HG03139 (cell line): ENCODE measurements around the gene CHST11.
"Not testable (repeated sequence)": the region's sequence is repeated elsewhere in the genome, so short reads cannot be mapped to it uniquely, and the experiment has no call there.

Experiments
- ATAC-seq: cut with Tn5 transposase; IDR thresholded peaks from one replicate; pipeline ENCODE4 v1.9.1; 2021; ENCODE audit not compliant: unreplicated experiment

CHST11 gene

DNA sequence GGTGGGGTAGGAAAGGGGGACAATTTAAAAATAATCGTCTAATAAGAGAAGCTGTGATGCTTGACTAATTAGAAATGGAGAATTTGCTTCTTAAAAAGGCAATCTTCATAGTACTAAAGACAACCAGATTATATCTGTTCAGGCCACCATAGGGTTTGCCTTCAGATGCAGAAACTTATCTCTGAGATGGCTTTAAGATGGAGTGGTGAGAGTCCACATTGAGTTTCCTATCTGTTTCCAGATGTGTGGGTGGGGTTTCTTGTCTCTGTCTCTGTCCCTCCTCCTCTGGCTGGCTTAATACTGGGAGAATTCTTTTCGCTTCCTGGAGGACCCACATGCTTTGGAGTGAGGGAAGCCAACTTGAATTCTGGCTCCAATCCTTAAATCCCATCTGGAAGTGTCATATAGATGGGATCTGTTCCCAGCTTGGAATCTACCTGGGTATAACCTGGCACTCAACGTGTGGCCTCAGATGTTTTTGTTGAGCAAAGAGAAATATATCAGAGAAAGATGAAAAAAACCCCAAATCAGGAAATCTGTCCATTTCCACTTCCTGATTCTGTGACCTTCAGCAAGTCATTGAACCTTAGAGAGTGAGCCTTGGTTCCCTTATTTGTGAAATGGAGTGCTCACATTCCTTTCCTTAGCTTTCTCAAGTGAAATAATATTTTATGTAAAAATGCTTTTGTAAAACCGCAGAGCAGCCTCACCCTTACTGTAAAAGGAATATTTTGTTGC is 66.4 kb downstream of the CHST11 start:
- no peak for ATAC-seq

DNA sequence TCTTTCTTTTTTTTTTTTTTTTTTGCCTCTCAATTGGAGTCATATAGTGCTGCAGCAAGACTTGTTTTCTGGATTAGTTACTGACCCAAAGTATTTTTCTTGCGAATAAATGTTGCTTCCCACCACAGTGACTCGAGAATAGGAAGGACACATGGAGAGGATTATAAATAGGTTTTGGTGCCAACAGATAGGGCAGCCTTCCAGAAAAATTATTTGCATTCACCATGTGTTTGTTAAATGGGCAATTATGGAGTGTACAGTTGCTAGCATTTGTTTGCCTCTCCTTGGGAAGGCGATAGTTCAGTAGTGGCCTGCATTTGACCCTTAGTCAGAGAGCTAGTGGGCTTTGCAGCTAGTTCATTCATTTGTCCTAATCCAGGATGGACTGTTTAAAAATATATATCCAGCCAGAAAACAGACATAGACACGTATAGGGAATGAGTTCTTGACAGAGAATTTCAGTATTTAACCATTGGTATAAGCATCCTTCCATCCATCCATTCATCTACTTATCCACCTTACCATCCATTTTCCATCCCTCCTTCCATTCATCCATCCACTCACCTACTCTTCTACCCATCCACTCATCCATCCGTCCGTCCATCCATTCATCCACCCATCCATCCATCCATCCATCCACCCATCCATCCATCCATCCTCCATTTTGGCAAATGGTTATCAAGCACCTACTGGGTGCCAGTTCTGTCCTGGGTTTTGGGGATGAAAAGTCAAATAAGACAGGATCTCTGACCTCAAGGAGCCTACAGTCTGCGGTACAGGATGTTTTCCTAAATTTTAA is 67.5 kb downstream of the CHST11 start:
- ATAC-seq: no peak

DNA sequence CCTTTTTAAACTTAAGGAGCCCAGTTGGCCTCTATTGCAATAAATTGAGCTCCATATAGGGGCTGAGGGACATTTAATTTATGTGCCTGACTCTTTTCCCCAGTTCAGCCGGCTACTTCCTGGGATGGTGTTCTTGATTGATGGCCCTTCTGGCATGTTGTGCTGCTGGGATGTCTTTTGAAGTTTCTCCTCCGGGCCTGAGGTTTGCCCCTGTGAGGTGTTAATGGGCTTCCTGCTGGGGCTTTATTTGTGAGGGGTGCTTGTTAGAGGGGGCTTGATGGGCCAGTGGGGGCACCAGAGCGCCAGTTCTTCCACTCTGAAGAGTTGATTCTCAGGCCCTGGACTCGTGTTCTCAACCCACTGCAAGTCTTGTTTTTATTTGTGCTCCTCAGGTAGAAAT is 69.6 kb downstream of the CHST11 start:
- ATAC-seq: no peak

DNA sequence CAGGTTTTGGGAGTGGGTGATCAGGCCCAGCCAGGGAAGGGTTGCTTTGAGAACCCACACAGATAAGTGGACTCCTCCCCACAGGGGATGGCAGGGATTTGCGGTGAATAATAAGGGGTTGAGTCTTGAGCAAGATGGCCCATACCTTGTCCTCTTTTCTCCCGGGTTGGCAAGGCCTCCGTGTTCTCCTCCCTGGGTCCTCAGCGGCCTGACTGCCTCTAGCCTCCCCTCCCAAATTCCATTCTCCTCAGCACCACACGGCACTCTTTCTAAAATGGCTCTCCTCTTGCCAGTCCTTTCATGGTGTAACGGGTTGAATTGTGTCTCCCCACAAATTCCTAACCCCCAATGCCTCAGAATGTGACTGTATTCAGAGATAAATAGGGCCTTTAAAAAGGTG is 70.0 kb downstream of the CHST11 start:
- ATAC-seq: no peak

DNA sequence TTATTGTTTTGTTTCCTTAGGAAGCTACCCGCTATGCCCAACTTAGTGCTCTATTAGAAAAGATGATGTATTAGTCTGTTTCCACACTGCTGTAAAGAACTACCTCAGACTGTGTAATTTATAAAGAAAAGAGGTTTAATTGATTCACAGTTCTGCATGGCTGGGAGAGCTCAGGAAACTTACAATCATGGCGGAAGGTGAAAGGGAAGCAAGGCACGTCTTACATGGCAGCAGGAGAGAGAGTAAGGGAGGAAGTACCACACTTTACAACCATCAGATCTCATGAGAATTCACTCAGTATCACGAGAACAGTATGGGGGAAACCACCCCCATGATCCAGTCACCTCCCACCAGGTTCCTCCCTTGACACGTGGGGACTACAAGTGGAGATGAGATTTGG is 70.9 kb downstream of the CHST11 start:
- ATAC-seq: not testable (repeated sequence)

DNA sequence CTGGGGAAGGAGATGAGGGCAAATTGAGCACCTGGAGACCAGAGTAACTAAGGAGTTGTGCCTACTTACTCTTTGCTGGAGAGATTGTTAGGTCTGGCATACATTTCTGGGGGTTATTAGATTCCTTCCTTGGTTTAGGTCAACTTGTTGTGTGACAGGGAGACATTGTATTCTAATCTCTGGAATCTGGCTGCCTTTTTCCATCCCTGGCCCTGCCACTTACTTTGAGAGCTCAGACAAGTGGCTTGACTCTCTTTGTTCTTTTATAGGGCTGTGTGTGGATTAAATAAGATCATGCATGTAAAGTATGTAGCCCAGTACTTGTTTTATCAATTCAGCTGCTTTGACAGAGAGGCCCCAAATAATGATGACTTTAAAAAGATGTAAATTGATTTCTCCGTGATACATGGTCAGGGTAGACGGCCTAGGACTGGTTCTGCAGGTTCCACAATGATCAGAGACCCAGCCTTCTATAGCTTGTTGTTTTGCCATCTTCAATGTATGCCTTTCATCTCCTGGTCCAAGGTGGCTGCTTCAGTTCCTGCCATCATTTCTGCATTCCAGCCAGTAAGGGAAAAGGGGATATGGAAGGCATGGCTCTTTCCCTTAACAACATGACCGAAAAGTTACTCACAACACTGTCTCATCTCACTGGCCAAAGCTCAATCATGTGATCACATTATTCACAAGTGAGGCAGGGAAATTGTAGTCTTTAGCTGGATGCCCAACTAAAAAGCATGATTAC is 72.6 kb downstream of the CHST11 start:
- ATAC-seq: no peak

DNA sequence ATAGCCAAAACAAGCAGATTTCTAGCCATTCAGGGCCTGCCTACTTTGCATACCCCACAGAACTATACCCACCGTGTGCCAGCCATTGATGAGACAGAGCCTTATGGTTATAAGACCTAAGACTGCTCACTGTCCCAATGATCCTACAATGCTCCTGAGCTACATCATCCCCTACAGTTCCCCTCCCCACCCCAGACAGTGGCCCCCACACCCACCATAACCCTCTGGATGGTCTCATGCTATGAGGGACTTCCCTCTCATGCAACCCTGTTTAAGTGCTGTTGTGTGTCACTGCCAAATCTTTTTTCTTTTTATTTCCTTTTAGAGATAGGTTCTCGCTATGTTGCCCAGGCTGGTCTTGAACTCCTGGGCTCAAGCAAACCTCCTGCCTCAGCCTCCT is 75.9 kb downstream of the CHST11 start:
- ATAC-seq: no peak

DNA sequence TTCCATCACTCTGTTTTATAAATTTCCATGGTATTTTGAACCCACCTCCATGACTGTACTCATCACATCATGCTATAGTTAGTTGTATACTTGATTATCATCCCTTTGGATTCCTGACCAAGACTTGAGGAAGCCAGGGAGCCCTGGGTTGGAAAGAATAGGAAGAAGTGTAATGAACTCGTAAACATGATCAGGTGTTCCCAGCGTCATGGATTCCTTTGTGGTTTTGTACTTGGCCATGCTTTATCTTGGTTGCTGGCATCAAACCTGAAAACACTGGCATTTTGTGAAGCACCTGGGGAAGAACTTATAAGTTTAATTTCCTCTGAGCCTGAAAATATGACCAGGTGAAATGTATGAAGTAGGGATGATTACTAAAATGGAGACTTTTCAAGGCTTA is 76.4 kb downstream of the CHST11 start:
- no peak for ATAC-seq

DNA sequence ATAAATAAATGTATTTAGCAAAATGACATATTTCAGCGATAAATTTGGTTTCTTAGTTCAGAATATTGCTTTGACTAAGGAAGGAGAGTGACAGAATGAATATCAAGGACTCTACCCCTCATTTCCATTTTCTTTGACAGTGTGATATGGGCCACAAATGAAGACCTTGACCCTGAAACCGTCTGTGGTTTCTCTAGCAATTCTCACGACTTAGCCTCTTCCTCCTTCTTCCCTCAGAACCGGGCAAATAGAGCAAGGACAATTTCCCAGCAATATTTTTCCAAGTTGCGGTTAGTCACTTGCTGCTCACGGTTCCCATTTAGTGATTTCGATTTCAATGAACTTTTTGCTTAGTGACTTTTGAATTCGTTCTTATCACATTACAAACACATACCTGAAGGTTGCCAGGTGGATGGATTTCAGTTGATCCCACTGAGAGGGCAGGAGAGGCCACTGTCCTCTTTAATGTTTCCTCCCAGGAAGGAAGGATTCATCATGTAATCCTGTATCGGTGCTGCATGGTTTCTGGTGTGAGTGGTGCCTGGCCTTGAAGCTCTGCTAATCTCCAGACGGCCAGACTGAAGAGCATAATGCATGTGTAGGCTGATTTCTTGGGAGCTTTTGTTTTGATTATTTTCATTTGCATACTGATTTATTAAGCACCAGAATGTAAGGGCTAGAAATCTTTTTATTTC is 77.6 kb downstream of the CHST11 start:
- no peak for ATAC-seq

DNA sequence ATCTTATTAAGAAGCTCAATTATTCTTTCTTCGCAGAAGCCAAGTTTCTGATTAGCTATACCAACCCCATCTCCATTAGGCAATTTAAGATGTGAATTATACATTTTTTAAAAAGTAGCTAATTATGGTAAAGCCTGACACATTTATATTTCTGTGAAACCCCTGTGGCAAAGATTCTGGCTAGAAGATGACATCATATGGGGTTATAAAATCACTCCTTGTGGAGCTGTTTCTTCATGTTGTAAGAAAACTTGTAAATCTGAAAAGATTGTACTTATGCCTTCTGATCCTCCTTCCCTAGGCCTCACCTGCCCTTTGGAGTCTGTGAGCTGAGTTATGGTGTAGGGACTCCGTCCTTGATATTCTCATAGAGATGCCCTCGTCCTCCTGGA is 78.1 kb downstream of the CHST11 start:
- ATAC-seq: no peak

DNA sequence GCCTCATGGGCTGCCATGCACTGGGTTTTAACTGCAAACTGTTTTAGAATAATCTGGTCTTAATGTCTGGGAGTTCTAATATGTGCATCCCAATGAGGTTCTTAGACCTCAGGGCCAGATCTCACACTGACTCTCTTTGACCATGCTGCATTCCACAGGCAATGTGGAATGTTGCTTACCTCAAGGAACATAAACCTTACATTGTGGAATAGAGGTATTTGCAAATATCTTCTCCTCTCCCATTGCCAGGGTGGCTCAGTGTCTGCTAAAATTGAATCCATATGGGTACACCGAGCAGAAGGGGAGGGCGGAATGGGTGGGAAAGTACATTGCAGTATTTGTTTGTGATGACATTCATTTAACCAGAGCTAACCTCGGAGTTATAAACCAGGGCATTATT is 78.6 kb downstream of the CHST11 start:
- no peak for ATAC-seq

DNA sequence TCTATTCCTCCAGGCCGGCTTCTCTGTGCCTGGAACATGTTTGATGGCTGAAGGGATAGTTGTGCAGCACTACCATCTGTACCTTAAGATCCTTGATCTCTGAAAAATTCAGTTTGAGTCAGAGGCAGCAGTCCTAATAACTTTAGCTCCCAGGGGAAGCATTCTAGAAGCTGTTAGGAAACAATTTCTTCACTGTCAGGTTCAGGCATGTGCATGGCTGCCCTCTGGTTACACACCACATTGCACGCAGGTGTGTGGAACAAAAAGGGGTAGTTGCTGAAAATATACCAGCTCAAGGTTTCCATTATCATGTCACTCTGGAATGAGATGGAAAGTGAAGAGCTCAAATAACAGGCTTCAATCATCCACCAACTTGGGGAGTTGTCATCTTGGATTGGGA is 80.1 kb downstream of the CHST11 start:
- ATAC-seq: no peak

DNA sequence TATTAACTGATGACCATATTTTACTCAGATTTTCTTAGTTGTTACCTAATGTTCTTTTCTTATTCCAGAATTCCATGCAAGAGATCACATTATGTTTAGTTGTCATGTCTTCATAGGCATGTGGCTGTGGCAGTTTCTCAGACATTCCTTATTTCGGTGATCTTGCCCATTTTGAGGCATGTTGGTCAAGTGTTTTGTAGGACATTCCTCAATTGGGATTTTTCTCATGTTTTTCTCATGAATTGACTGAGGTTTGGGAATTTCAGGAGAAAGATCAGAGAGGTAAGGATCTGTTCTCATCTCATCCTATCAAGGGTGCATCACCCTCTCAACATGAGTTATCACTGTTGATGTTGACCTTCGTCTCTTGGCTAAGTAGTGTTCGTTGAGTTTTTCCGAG is 81.3 kb downstream of the CHST11 start:
- ATAC-seq: no peak

DNA sequence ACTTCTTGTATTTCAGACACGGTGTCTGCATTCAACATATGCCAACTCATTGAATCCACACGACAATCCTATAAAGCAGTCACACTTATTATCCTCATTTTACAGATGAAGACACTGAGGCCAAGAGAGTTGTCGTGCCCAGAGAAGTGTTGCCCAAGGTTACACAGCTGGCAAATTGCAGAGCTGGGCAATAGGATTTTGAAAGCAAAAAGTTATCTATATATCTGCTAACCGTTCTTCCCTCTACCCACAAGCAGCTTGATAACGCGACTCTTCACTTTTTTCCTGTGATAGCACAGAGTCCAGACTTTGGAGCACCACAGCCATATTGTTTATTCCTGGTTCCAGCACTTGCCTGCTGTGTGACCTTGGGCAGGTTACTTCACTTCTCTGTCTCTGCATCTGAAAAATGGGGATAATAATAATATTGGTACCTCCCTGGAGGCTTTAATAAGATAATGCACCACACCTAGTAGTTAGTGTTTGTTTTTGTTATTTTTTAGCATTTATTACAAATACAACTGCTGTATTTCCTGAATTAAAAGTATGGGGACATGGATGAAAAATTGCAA is 82.2 kb downstream of the CHST11 start:
- ATAC-seq: no peak

DNA sequence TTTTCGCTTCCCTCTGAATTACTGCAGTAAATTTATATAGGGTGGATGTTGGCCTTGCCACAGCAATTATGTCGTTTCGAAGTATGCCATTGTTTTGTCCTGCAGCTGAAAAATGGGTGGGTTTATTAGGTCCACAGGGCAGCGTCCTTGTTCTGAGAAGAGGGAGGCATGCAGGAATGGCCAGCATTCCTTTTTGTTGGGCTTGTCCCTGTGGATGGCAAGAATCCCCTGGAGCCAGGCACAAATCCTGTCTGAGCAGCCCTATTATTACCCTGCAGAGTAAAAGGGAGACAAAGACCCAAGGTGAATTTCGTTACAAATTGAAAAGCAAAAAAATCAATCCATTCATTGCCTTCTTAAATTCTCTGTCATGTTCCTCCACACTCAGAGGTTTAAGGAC is 88.1 kb downstream of the CHST11 start:
- no peak for ATAC-seq

DNA sequence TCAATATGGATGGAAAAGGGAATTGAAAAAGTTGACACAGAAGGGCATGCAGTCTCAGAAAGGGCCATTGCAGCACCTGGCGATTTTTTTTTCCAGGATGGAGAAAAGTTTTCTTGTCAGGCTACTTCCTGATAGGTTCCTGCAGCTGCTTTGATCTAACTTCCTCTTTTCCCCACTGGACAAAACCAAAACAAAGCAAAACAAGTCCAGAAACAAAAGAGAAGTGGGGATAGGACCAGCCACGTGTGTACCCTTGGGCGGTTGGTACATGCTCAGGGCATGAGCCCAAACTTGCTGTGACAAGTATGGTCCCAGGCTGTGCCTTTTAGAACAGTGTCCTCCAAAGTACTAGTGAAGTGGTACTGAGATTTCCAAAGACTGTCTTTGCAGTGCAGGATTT is 89.8 kb downstream of the CHST11 start:
- no peak for ATAC-seq

DNA sequence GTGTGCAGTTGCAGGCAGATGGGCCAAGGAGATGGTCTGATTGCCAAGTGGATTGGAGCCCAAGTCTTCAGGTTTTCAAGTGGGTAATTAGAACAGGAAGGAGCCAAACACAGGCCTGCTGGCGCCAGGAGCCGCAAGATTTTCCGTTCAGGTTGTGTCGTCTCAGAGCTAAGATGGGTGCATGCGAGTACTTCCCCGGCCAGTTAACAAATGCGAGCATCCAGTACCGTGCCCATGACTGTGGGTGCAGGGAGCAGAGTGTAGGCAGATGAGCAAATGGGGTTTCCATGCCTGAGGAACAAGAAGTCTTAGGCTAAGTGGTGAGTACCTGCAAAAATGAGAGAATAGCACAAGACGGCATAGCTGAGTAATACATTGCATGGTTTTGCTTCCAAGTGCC is 90.5 kb downstream of the CHST11 start:
- no peak for ATAC-seq

DNA sequence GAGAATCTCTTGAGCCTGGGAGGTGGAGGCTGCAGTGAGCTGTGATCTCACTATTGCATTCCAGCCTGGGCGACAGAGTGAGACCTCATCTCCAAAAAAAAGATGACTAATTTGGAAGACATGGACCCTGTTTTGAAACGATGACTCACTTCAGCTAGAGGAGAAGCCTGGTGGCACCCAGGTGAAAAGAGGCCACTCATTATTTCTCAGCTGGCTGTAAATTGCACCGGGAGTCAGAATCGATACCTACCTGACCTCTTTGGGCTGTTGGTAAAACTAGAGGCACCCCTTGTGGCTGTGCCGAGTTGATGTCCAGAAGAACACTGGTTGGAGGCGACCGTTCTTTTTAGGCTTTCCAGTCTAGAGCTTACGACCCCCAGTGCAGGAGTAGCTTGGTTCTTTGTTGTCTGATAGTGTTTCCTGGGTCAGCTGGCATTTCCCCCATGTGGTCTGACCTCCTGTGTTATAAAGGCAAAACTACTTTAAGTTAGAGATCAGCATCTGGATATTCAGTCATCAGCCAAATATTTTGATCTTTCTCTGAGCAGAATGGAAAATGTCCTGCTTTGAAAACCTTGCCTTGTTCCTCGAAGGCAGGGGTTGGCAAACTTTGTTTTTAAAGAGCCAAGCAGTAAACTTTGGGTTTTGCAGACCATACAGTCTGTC is 93.2 kb downstream of the CHST11 start:
- no peak for ATAC-seq

DNA sequence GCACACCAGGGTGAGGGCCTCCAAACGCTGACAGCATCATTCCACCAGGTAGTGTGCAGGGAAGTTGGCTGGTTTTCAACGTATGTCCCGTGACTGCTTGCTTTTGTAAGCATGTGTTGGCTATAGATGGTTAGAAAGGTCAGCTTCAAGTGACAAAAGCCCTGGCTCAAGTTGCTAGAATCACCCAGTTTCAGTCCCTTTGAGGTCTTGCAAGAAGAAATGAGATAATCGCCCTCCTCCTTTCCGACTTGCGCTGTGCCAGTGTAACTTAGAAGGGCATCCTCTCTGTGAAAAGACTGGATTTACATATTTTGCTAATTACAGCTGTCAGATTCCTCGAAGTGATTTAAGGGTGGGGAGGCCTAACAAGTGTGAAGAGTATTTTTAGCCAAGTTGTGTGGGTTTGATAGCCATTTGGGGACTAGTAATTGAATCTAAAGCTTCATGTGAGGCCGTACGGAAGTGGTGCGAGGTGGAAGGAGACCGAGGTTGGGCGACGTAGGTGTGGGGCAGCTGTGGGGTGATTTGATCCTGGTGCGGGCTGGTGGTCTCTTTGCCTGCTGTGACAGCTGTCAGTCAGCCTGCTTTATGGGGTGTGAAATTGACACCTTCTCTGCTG is 94.7 kb downstream of the CHST11 start:
- ATAC-seq: no peak

DNA sequence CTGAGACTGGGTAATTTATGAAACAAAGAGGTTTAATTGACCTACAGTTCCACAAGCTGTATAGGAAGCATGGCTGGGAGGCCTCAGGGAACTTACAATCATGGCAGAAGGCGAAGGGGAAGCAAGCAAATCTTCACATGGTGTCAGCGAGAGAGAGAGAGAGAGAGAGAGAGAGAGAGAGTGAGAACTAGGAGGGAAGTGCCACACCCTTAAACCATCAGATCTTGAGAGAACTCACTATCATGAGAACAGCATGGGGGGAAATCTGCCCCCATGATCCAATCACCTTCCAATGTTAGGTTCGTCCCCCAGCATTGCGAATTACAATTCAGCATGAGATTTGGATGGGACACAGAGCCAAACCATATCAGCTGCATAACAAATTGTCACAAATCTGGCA is 96.7 kb downstream of the CHST11 start:
- no peak for ATAC-seq
